Stomach (tissue), 19 donors: ENCODE measurements around the gene FITM1. TPM values are rescaled to one million over a fixed set of nuclear protein-coding genes. Genes with fewer than 3 reads are reported as not detected.

Experiments used
- DNase-seq, 2 donors: peaks; one replicate each; pipeline versions ENCODE4 v3.0.0 to v3.0.0-alpha.2; 2013 to 2019
- H3K27ac ChIP-seq, 5 donors: fragments of 200-600 bp in 4 of 5; sonication (generic) in 4 of 5; one replicate each; pipeline ENCODE4 v1.5.1; 2013 to 2019; ENCODE audit warnings: mild to moderate bottlenecking in 1 of 5, moderate library complexity in 1 of 5
- H3K27me3 ChIP-seq, 3 donors: fragments of 200-600 bp; sonication (generic); one replicate each; pipeline ENCODE4 v1.5.1; 2017 to 2019; ENCODE audit warnings: mixed run types in 1 of 3
- H3K36me3 ChIP-seq, 4 donors: fragments of 200-600 bp; sonication (generic); 1 replicate in 3 of 4; 2 replicates in 1 of 4; pipeline ENCODE4 v1.5.1; 2016 to 2019
- H3K4me1 ChIP-seq, 4 donors: fragments of 200-600 bp; sonication (generic); one replicate each; pipeline ENCODE4 v1.5.1; 2016 to 2019
- H3K4me3 ChIP-seq, 4 donors: fragments of 200-600 bp; sonication (generic) in 3 of 4; one replicate each; pipeline ENCODE4 v1.5.1; 2016 to 2019; ENCODE audit warnings: mild to moderate bottlenecking in 1 of 4
- H3K9me3 ChIP-seq, 4 donors: fragments of 200-600 bp; sonication (generic); one replicate each; pipeline ENCODE4 v1.5.1; 2016 to 2019
- CTCF ChIP-seq, 7 experiments: fragments of 450-650 bp in 4 of 7; fragments of 200-600 bp in 3 of 7; sonication (generic) in 3 of 7; IDR thresholded peaks; one replicate each; pipeline ENCODE4 v1.5.1; 2016 to 2019; ENCODE audit warnings: antibody characterized with exemption in 7 of 7, control low read depth in 2 of 7, mild to moderate bottlenecking in 1 of 7
- EP300 ChIP-seq: sonication (generic); formaldehyde crosslinking; IDR thresholded peaks from one replicate; pipeline ENCODE4 v1.6.1; 2017; ENCODE audit warnings: antibody characterized with exemption
- POLR2A ChIP-seq, 4 donors: fragments of 450-650 bp; IDR thresholded peaks; one replicate each; pipeline ENCODE4 v1.6.1; 2016; ENCODE audit warnings: antibody characterized with exemption in 4 of 4, control low read depth in 2 of 4, mild to moderate bottlenecking in 1 of 4, moderate library complexity in 1 of 4
- POLR2AphosphoS5 ChIP-seq, 3 donors: sonication (generic); formaldehyde crosslinking; IDR thresholded peaks; one replicate each; pipeline ENCODE4 v1.6.1; 2016; ENCODE audit warnings: antibody characterized with exemption in 3 of 3
- WGBS, 5 donors: extraction: QIAGEN DNeasy Blood & Tissue Kit in 3 of 5; methylation state at CpG; one replicate each; pipeline versions ENCODE4 v1.1.5 to v1.1.7; 2013 to 2018; 5-methylcytosine and 5-hydroxymethylcytosine counted together
- intact Hi-C: fragments of 100-400 bp; cut with DNase I; formaldehyde crosslinking; loops from one replicate; pipeline ENCODE4 v1.15.1; 2023; ENCODE audit warnings: low total_unique reads
- long read RNA-seq, 10 donors: transcript quantifications; one replicate each; lab custom pipeline, GENCODE V29; 2026
- polyA plus RNA-seq, 3 donors: library from polyadenylated mRNA; stranded (reverse); fragments of 200-250 nt; gene quantifications; one replicate each; pipeline ENCODE4 v1.2.3, GENCODE V29; 2013
- total RNA-seq, 5 donors: library from RNA; depleted of rRNA; stranded (reverse); fragments of >200 nt; gene quantifications; one replicate each; pipeline versions ENCODE4 v1.1.0 to v1.2.3, GENCODE V29; 2014 to 2016
- donor health status: healthy with polysubstance abuse.
- donor health status: Bipolar disorder and iron deficiency.
- donor health status: healthy.

The FITM1 gene
- total RNA-seq (10 to 100 TPM in 1 of 5 donors, under 1 TPM in 1, not detected in 3; 0.87 to 80.5 TPM), polyA plus RNA-seq (1 to 10 TPM; 1.9 to 2.6 (median 2.2) TPM)
- long read RNA-seq, donor 1, partial matches to known transcripts, result 0 of 1 reads
- long read RNA-seq, donor 1, other reads (novel, unspliced or antisense), result 0 of 1 reads
- long read RNA-seq, donor 2, partial matches to known transcripts, result 0 of 2 reads
- long read RNA-seq, donor 2, other reads (novel, unspliced or antisense), result 0 of 2 reads
- long read RNA-seq, donor 3, result 0 reads
- long read RNA-seq, donor 4, result 0 reads
- long read RNA-seq, donor 5, result 0 reads
- long read RNA-seq, donor 6, transcript FITM1-202 (1 exons, 800 nt), result major isoform, 5 of 5 reads
- long read RNA-seq, donor 6, partial matches to known transcripts, result 0 of 5 reads
- long read RNA-seq, donor 6, other reads (novel, unspliced or antisense), result 0 of 5 reads
- long read RNA-seq, donor 7, result 0 reads
- long read RNA-seq, donor 8, result 0 reads
- long read RNA-seq, donor 9, partial matches to known transcripts, result 0 of 1 reads
- long read RNA-seq, donor 9, other reads (novel, unspliced or antisense), result 0 of 1 reads
- long read RNA-seq, donor 10, partial matches to known transcripts, result 0 of 1 reads
- long read RNA-seq, donor 10, other reads (novel, unspliced or antisense), result 0 of 1 reads

GRCh38 chr14:24130380-24130716 is at the start of gene FITM1:
Gene FITM1 (plus strand): TSS chr14:24130659. CDS start chr14:24131564, 905 bp downstream.
- DNase-seq, result no peak
- no peaks in the 10 kb centered on the region for H3K9me3 ChIP-seq
- H3K36me3 ChIP-seq, result no peaks in the 10 kb centered on the region
- intact Hi-C loops, result no loop called here
- H3K4me1 ChIP-seq, result peaks cover 1 to 28% (median 25%) of the 10 kb centered on the region in 4 donors
- H3K27me3 ChIP-seq, result no peaks in the 10 kb centered on the region
- no peak for TF ChIP-seq POLR2AphosphoS5 (IDR thresholded peaks at IDR 0.05)
- TF ChIP-seq POLR2A (IDR thresholded peaks at IDR 0.05), result no peak
- no peak for TF ChIP-seq EP300
- no peak for TF ChIP-seq CTCF (IDR thresholded peaks at IDR 0.05)
- H3K4me3 ChIP-seq, result no peak within 1 kb of the TSS
- H3K27ac ChIP-seq, result peak within 1 kb of the TSS in 3 of 5 donors; percentile 29 to 59 (median 47)
- WGBS, 5 donors, result 94 to 95% (median 94%) methylated on average over 5 of the region's 5 CpGs

GRCh38 chr14:24080888-24081738 is 49.3 kb upstream of the FITM1 start:
- intact Hi-C loops, result no loop called here
- H3K9me3 ChIP-seq, result no peaks in the 10 kb centered on the region
- H3K27ac ChIP-seq, result peak overlapping the region; percentile 53 to 88 (median 80)
- H3K36me3 ChIP-seq, result no peaks in the 10 kb centered on the region
- 0 to 1% (median 1%) methylated on average over 15 to 74 of the region's 74 CpGs for WGBS, 5 donors
- DNase-seq, result peak; percentile 74 to 87
- peaks cover 0 to 17% (median 0%) of the 10 kb centered on the region in 3 donors for H3K27me3 ChIP-seq
- peak overlapping the region; percentile 61 to 67 (median 63) for H3K4me3 ChIP-seq
- H3K4me1 ChIP-seq, result peaks cover 6 to 19% (median 17%) of the 10 kb centered on the region in 4 donors
- TF ChIP-seq POLR2AphosphoS5 (IDR thresholded peaks at IDR 0.05), result peak in 1 of 3 donors; percentile 34
- no peak for TF ChIP-seq EP300

GRCh38 chr14:24081739-24082211 is 48.7 kb upstream of the FITM1 start:
- no peak for TF ChIP-seq POLR2AphosphoS5 (IDR thresholded peaks at IDR 0.05)
- TF ChIP-seq EP300, result no peak
- no peak for TF ChIP-seq POLR2A (IDR thresholded peaks at IDR 0.05)
- no peak for TF ChIP-seq CTCF (IDR thresholded peaks at IDR 0.05)
- Histone ChIP-seq H3K9me3 (no peaks in the 10 kb centered on the region), H3K4me3 (peak overlapping the region; percentile 61 to 67 (median 63))

GRCh38 chr14:24082411-24083080 is 47.9 kb upstream of the FITM1 start:
- peaks cover 0 to 17% (median 0%) of the 10 kb centered on the region in 3 donors for H3K27me3 ChIP-seq
- no peak overlapping the region for H3K27ac ChIP-seq
- no peaks in the 10 kb centered on the region for H3K9me3 ChIP-seq
- WGBS, 5 donors, result 86 to 96% (median 92%) methylated on average over 5 of the region's 5 CpGs
- no peak for DNase-seq
- TF ChIP-seq CTCF (IDR thresholded peaks at IDR 0.05) (no peak), POLR2AphosphoS5 (IDR thresholded peaks at IDR 0.05) (no peak), POLR2A (IDR thresholded peaks at IDR 0.05) (no peak)
- intact Hi-C loops, result no loop called here
- H3K4me3 ChIP-seq, result no peak overlapping the region
- H3K36me3 ChIP-seq, result no peaks in the 10 kb centered on the region
- H3K4me1 ChIP-seq, result peaks cover 6 to 19% (median 17%) of the 10 kb centered on the region in 4 donors

More at GRCh38 chr14:24081739-24082211, 48.7 kb upstream of the FITM1 start:
- no peak for DNase-seq
- intact Hi-C loops, result no loop called here
- H3K27me3 ChIP-seq, result peaks cover 0 to 17% (median 0%) of the 10 kb centered on the region in 3 donors
- 21 to 45% (median 24%) methylated on average over 12 to 26 of the region's 26 CpGs for WGBS, 5 donors
- H3K36me3 ChIP-seq, result no peaks in the 10 kb centered on the region
- peaks cover 6 to 19% (median 17%) of the 10 kb centered on the region in 4 donors for H3K4me1 ChIP-seq
- peak overlapping the region; percentile 53 to 88 (median 80) for H3K27ac ChIP-seq
